Sigmoid colon (tissue), 4 donors: ENCODE results near the gene HARS2.

ENCODE experiments used
- POLR2AphosphoS5 ChIP-seq, 4 donors: sonication (generic); formaldehyde crosslinking; IDR thresholded peaks; one replicate each; pipeline ENCODE4 v1.6.1; 2017; ENCODE audit warnings: antibody characterized with exemption in 4 of 4
- TF ChIP-seq, protein P1 (sequence below), 4 experiments: fragments of 450-650 bp in 3 of 4; fragments of 200-600 bp in 1 of 4; IDR thresholded peaks; one replicate each; pipeline ENCODE4 v1.5.1; 2016 to 2019; ENCODE audit warnings: antibody characterized with exemption in 4 of 4, mild to moderate bottlenecking in 3 of 4, moderate library complexity in 2 of 4

DNA sequence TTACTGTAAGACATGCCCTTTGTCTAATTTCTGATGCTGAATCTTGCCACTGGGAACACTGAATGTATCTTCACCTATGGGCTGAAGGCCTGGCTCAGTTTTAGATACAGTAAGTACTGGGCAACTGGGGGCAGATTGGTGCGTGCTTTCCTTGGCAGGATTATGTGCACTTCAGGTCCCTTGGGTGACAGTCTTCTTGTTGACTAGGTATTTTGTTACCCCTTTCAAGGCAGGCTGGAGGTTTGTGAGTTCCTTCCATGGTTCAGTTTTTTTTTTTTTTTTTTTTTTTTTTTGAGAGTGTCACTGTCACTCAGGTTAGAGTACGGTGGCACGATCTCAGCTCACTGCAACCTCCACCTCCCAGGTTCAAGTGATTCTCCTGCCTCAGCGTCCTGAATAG lies 16.6 kb downstream of the HARS2 start:
- TF ChIP-seq, protein P1, sequence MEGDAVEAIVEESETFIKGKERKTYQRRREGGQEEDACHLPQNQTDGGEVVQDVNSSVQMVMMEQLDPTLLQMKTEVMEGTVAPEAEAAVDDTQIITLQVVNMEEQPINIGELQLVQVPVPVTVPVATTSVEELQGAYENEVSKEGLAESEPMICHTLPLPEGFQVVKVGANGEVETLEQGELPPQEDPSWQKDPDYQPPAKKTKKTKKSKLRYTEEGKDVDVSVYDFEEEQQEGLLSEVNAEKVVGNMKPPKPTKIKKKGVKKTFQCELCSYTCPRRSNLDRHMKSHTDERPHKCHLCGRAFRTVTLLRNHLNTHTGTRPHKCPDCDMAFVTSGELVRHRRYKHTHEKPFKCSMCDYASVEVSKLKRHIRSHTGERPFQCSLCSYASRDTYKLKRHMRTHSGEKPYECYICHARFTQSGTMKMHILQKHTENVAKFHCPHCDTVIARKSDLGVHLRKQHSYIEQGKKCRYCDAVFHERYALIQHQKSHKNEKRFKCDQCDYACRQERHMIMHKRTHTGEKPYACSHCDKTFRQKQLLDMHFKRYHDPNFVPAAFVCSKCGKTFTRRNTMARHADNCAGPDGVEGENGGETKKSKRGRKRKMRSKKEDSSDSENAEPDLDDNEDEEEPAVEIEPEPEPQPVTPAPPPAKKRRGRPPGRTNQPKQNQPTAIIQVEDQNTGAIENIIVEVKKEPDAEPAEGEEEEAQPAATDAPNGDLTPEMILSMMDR (IDR thresholded peaks at IDR 0.05): no peak
- TF ChIP-seq POLR2AphosphoS5 (IDR thresholded peaks at IDR 0.05): no peak
